Parathyroid adenoma (tissue), 2 donors: ENCODE results near the gene CCDC85C.
A peak's percentile ranks its signal among the peaks of the same experiment; 100 is the strongest.

Experiments
- H2AFZ ChIP-seq: fragments of 300-600 bp; sonication (generic); one replicate; pipeline ENCODE4 v1.7.0; 2017; ENCODE audit warnings: antibody characterized with exemption, mild to moderate bottlenecking
- H3K27ac ChIP-seq: fragments of 300-600 bp; sonication (generic); one replicate; pipeline ENCODE4 v1.7.0; 2017
- H3K27me3 ChIP-seq: fragments of 300-600 bp; sonication (generic); one replicate; pipeline ENCODE4 v1.7.0; 2017; ENCODE audit warnings: low read length; ENCODE audit not compliant: control insufficient read depth, insufficient read depth
- H3K36me3 ChIP-seq: fragments of 300-600 bp; sonication (generic); one replicate; pipeline ENCODE4 v1.7.0; 2017; ENCODE audit warnings: low read length; ENCODE audit not compliant: control insufficient read depth, insufficient read depth
- H3K4me1 ChIP-seq: fragments of 300-600 bp; sonication (generic); one replicate; pipeline ENCODE4 v1.7.0; 2017; ENCODE audit warnings: control low read depth
- H3K4me2 ChIP-seq: fragments of 300-600 bp; sonication (generic); one replicate; pipeline ENCODE4 v1.7.0; 2017; ENCODE audit warnings: low read length
- H3K4me3 ChIP-seq: fragments of 300-600 bp; sonication (generic); one replicate; pipeline ENCODE4 v1.7.0; 2017; ENCODE audit warnings: low read depth, low read length
- H3K79me2 ChIP-seq: fragments of 300-600 bp; sonication (generic); one replicate; pipeline ENCODE4 v1.7.0; 2017; ENCODE audit warnings: control low read depth
- H3K9ac ChIP-seq: fragments of 300-600 bp; sonication (generic); one replicate; pipeline ENCODE4 v1.7.0; 2017; ENCODE audit warnings: mild to moderate bottlenecking
- H3K9me3 ChIP-seq: fragments of 300-600 bp; sonication (generic); one replicate; pipeline ENCODE4 v1.7.0; 2017; ENCODE audit warnings: low read length; ENCODE audit not compliant: control insufficient read depth
- CTCF ChIP-seq: fragments of 300-600 bp; sonication (generic); IDR thresholded peaks from one replicate; pipeline ENCODE4 v1.7.0; 2017; ENCODE audit warnings: antibody characterized with exemption, mild to moderate bottlenecking
- donor health status: primary hyperparathyroidism.

CCDC85C gene

DNA sequence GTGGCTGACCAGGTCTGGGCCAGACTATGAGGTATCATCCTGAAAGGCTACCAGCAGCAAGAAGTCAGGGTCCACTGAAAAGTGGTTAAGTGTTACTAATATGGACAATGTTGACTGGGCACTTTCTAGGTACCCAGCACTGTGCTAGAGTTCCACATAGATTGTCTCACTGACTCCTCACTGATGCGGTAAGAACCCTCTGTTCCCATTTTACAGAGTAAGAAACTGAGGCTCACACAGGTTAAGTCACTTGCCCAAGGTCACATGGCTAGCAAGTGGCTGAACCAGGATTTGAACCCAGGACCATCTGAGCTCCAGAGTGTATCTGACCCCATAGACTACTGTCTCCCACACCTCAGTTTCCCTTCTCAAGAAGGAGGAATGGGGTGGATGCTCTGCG, 4.6 kb upstream of the CCDC85C start:
- no peak overlapping the region for H3K9ac ChIP-seq
- H3K4me1 ChIP-seq: no peaks in the 10 kb centered on the region
- H2AFZ ChIP-seq: no peak overlapping the region
- TF ChIP-seq CTCF: no peak
- no peaks in the 10 kb centered on the region for H3K27me3 ChIP-seq
- H3K36me3 ChIP-seq: no peaks in the 10 kb centered on the region
- H3K9me3 ChIP-seq: no peaks in the 10 kb centered on the region
- no peak overlapping the region for H3K4me3 ChIP-seq
- peaks cover under 1% of the 10 kb centered on the region for H3K79me2 ChIP-seq
- no peak overlapping the region for H3K27ac ChIP-seq
- no peak overlapping the region for H3K4me2 ChIP-seq

GRCh38 chr14:99606359-99606758, 2.4 kb upstream of the CCDC85C start:
- Histone ChIP-seq H3K9me3 (no peaks in the 10 kb centered on the region), H3K27ac (no peak overlapping the region), H3K9ac (no peak overlapping the region), H3K4me3 (no peak overlapping the region), H3K36me3 (no peaks in the 10 kb centered on the region), H2AFZ (no peak overlapping the region), H3K27me3 (no peaks in the 10 kb centered on the region), H3K4me1 (peaks cover 16% of the 10 kb centered on the region), H3K79me2 (peaks cover 14% of the 10 kb centered on the region), H3K4me2 (no peak overlapping the region)
- TF ChIP-seq CTCF: no peak

- no peak for TF ChIP-seq CTCF
- Histone ChIP-seq H3K4me3 (peak overlapping the region; percentile 75), H3K9me3 (no peaks in the 10 kb centered on the region), H3K79me2 (peaks cover 22% of the 10 kb centered on the region), H3K4me1 (peaks cover 21% of the 10 kb centered on the region), H3K27ac (peak overlapping the region; percentile 74), H3K9ac (no peak overlapping the region), H3K36me3 (no peaks in the 10 kb centered on the region), H3K27me3 (no peaks in the 10 kb centered on the region), H2AFZ (peak overlapping the region; percentile 96), H3K4me2 (peak overlapping the region; percentile 98)
These were observed 1.4 kb upstream of the CCDC85C start for GRCh38 chr14:99605299-99605961.

DNA sequence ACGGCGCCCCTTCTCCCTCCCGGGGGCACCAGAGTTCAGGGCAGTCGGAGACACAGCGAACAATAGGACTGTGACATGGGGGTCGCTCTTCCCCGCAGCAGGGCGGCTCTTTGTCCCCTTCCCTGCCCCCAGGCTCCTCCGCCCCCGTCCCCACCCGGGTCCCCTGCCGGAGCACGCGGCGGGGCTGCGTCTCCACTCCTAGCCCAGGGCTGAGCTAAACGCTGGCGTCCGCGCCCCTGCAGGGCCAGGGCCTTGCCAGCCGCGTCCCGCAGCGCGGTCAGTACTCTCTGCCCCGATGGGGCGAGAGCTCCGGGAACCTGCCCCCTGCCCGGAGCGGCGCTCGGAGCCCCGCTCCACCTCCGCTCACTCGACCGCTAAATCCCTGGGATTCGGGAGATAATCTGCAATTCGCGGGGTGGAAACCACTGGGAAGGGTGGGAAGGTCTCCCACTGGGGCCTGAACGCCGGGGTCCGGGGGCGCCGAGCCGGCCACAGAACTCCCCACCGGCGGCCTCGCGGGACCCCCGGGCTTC, 825 bp upstream of the CCDC85C start:
- H3K27ac ChIP-seq: peak overlapping the region; percentile 74
- H3K9me3 ChIP-seq: no peaks in the 10 kb centered on the region
- H3K9ac ChIP-seq: no peak overlapping the region
- peaks cover 27% of the 10 kb centered on the region for H3K4me1 ChIP-seq
- TF ChIP-seq CTCF: no peak
- H3K4me2 ChIP-seq: peak overlapping the region; percentile 98
- H3K4me3 ChIP-seq: peak overlapping the region; percentile 75
- H3K36me3 ChIP-seq: no peaks in the 10 kb centered on the region
- H2AFZ ChIP-seq: peak overlapping the region; percentile 96
- H3K79me2 ChIP-seq: peaks cover 28% of the 10 kb centered on the region
- no peaks in the 10 kb centered on the region for H3K27me3 ChIP-seq

GRCh38 chr14:99604278-99604765, 315 bp upstream of the CCDC85C start:
- Histone ChIP-seq H3K4me3 (peak overlapping the region; percentile 75), H3K79me2 (peaks cover 29% of the 10 kb centered on the region), H3K4me1 (peaks cover 28% of the 10 kb centered on the region), H3K36me3 (no peaks in the 10 kb centered on the region), H3K9ac (no peak overlapping the region), H3K4me2 (peak overlapping the region; percentile 98), H3K9me3 (no peaks in the 10 kb centered on the region), H2AFZ (peak overlapping the region; percentile 96), H3K27me3 (no peaks in the 10 kb centered on the region), H3K27ac (peak overlapping the region; percentile 74)
- no peak for TF ChIP-seq CTCF
